Body of pancreas (tissue), 4 donors: ENCODE data around the gene PHF19. TPM values are rescaled to one million over a fixed set of nuclear protein-coding genes. Genes with fewer than 3 reads are reported as not detected.

Source experiments
- ATAC-seq: fragments of 150-250 bp; one replicate; pipeline ENCODE4 v1.9.1; 2016
- DNase-seq, 4 donors: peaks; one replicate each; pipeline ENCODE4 v3.0.0-alpha.2; 2019
- H3K27ac ChIP-seq, 4 donors: fragments of 200-600 bp; sonication (generic); 1 replicate in 3 of 4; 2 replicates in 1 of 4; pipeline versions ENCODE4 v1.5.1 to v1.6.1; 2016 to 2019; ENCODE audit warnings: mild to moderate bottlenecking in 1 of 4, mixed read lengths in 1 of 4, moderate library complexity in 1 of 4
- H3K27me3 ChIP-seq, 2 donors: fragments of 200-600 bp; sonication (generic); one replicate each; pipeline ENCODE4 v1.6.0; 2016; ENCODE audit warnings: mild to moderate bottlenecking in 1 of 2
- H3K36me3 ChIP-seq, 2 donors: fragments of 200-600 bp; sonication (generic); replicated peaks in 1 of 2; 2 replicates each; pipeline ENCODE4 v1.5.1; 2016; ENCODE audit warnings: low read depth in 2 of 2; ENCODE audit not compliant: insufficient read depth in 1 of 2
- H3K4me1 ChIP-seq: fragments of 200-600 bp; sonication (generic); one replicate; pipeline ENCODE4 v1.6.0; 2016
- H3K4me3 ChIP-seq, 2 donors: fragments of 200-600 bp; sonication (generic); 1 replicate in 1 of 2; 2 replicates in 1 of 2; pipeline ENCODE4 v1.5.1; 2016 to 2019
- H3K9me3 ChIP-seq, 3 donors: fragments of 200-600 bp; sonication (generic); 1 replicate in 2 of 3; 2 replicates in 1 of 3; pipeline ENCODE4 v1.5.1; 2016
- CTCF ChIP-seq, 7 experiments: fragments of 450-650 bp in 4 of 7; fragments of 200-600 bp in 3 of 7; sonication (generic) in 3 of 7; IDR thresholded peaks; one replicate each; pipeline ENCODE4 v1.5.1; 2016 to 2019; ENCODE audit warnings: antibody characterized with exemption in 7 of 7
- POLR2A ChIP-seq, 3 donors: fragments of 450-650 bp; IDR thresholded peaks; one replicate each; pipeline ENCODE4 v1.6.1; 2016; ENCODE audit warnings: antibody characterized with exemption in 3 of 3, mild to moderate bottlenecking in 2 of 3
- WGBS, 2 donors: methylation state at CpG; one replicate each; pipeline ENCODE4 v1.1.5; 2017; 5-methylcytosine and 5-hydroxymethylcytosine counted together
- intact Hi-C: fragments of 100-400 bp; cut with DNase I; formaldehyde crosslinking; loops from one replicate; pipeline ENCODE4 v1.15.1; 2023
- total RNA-seq, 2 donors: library from RNA; depleted of rRNA; stranded (reverse); fragments of >200 nt; gene quantifications; one replicate each; pipeline ENCODE4 v1.1.0, GENCODE V29; 2016

Gene PHF19
- total RNA-seq, 2 donors from 2014 or later, result 5.4 to 6.9 TPM

DNA sequence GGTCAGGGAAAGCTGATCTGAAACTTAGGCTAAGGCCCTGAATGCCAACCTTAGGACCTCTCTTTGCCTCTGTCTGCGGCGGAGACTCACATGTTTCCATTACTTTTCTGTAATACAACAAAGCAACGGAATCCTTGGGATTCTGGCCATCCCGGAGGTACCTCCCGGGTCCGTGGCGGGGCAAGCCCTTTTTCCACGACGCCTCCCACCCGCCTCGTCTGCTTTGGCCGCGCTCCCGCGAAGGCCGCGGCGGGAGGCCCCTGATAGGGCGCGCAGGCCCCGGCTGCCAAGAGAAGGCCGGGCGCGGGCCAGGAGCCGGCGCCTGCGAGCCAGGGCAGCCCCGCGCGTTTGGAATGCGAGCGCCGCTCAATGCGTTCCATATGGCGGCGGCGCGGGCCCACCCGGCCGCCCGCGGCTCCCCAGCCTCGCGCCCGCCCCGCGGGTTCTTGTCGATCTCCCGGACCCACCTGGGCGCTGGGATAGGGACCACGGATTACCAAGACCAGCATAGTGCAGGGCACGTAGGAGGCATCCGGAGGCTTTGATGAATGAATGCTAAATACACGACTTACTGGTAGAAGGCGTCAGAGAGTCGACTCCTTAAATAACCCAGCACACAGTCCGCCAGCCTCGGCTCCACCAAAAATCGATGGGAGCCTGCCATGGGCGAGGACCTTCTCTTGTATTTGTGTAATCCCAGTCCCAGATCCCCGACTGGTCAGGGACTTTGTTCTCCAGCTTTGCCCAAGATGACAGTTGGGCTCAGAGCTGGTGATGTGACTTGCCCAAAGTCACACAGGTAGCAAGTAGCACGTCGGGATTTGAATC, 17.5 kb upstream of the PHF19 start:
- H3K36me3 ChIP-seq, result no peaks in the 10 kb centered on the region
- intact Hi-C loops, result no loop called here
- 21 to 32% methylated on average over 17 to 46 of the region's 63 CpGs for WGBS, 2 donors
- H3K4me3 ChIP-seq, result no peak overlapping the region
- no peaks in the 10 kb centered on the region for H3K27me3 ChIP-seq
- no peaks in the 10 kb centered on the region for H3K9me3 ChIP-seq
- peak overlapping the region in 1 of 4 donors; percentile 9 for H3K27ac ChIP-seq
- ATAC-seq (peak; percentile 81), DNase-seq (peak in 3 of 4 donors; percentile 32 to 67 (median 47))
- TF ChIP-seq CTCF (IDR thresholded peaks at IDR 0.05) (no peak), POLR2A (IDR thresholded peaks at IDR 0.05) (peak in 1 of 3 donors; percentile 12)
- peaks cover 9% of the 10 kb centered on the region for H3K4me1 ChIP-seq

DNA sequence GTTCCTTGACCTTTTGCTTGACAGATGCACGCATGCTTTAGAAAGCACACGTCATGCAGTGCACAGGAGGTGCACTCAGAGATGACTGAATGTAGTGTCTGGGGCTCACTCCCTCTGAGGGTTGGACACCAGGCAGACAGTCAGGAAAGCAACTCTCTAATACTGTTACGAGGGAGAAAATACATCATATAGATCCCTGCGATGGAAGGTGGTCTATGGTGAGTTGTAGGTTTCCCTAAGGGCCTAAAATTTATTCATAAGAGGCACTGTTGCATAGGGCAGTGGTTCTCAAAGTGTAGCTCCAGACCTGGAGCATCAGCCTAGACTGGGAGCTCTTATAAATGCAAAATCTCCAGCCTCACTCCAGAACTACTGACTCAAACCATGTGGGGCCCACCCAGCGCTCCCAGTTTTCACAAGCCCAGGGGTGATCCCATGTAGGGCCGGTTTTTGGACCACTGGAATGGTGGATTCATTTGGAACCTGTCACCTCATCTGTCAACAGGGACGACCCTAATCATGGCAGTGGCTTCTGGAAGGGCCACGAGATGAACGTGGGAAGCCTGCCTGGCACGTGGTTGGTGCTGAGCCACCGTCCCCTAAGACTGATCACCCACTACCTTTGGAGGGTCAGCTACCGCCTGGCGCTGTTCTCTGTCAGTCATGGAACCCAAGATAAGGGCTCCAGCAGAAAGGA, 16.8 kb upstream of the PHF19 start:
- H3K4me3 ChIP-seq, result no peak overlapping the region
- no peak for TF ChIP-seq CTCF (IDR thresholded peaks at IDR 0.05)
- TF ChIP-seq POLR2A (IDR thresholded peaks at IDR 0.05), result no peak
- H3K36me3 ChIP-seq, result no peaks in the 10 kb centered on the region
- no peaks in the 10 kb centered on the region for H3K9me3 ChIP-seq
- ATAC-seq, result no peak
- H3K4me1 ChIP-seq, result peaks cover 9% of the 10 kb centered on the region
- intact Hi-C loops, result no loop called here
- H3K27ac ChIP-seq, result no peak overlapping the region
- WGBS, 2 donors, result 83 to 91% methylated on average over 7 to 12 of the region's 13 CpGs
- no peaks in the 10 kb centered on the region for H3K27me3 ChIP-seq
- DNase-seq, result no peak

DNA sequence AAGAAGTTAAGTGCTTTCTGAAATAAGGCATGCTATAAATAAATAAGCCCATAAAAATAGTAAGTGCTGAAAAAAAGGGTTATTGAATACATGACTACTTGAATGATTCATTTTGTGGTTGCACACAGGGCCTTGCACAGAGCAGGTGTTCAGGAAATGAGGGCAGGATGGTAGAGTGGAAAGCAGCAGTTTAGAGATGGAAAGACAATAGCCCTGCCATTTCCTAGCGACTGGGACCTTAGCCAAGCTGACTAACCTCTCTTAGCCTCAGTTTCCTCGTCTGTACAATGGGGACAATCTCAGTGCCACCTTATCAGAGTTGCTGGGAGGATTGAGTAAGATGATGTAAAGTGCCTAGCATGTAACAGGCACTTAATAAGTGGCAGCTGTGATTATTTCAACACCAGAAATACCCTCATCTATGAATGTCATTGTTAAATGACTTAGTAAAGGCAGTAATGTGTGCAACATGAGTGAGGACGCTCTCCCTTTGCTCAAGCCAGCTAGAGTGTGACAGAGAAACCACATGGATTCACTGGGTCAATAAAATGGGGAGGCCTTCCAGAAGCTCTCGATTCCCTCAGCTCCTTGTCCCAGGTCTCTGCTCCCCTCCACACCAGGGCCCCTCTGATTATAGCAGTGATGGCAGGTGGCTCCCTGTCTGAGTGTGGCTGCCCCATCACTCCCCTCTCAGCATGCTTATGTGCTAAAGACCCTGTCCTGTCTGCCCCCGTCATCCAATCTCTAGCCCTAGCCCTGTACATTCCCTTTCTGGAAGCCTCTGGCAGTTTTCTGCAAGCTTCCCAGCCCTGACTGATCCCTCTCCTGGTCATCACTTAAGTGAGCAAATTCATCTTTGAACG, 16.0 kb upstream of the PHF19 start:
- no peaks in the 10 kb centered on the region for H3K9me3 ChIP-seq
- no peaks in the 10 kb centered on the region for H3K27me3 ChIP-seq
- intact Hi-C loops, result no loop called here
- 77 to 89% methylated on average over 6 of the region's 6 CpGs for WGBS, 2 donors
- TF ChIP-seq POLR2A (IDR thresholded peaks at IDR 0.05), result no peak
- TF ChIP-seq CTCF (IDR thresholded peaks at IDR 0.05), result no peak
- no peak overlapping the region for H3K4me3 ChIP-seq
- H3K36me3 ChIP-seq, result no peaks in the 10 kb centered on the region
- H3K27ac ChIP-seq, result no peak overlapping the region
- H3K4me1 ChIP-seq, result peaks cover 9% of the 10 kb centered on the region
- no peak for ATAC-seq
- peak in 1 of 4 donors; percentile 11 for DNase-seq

DNA sequence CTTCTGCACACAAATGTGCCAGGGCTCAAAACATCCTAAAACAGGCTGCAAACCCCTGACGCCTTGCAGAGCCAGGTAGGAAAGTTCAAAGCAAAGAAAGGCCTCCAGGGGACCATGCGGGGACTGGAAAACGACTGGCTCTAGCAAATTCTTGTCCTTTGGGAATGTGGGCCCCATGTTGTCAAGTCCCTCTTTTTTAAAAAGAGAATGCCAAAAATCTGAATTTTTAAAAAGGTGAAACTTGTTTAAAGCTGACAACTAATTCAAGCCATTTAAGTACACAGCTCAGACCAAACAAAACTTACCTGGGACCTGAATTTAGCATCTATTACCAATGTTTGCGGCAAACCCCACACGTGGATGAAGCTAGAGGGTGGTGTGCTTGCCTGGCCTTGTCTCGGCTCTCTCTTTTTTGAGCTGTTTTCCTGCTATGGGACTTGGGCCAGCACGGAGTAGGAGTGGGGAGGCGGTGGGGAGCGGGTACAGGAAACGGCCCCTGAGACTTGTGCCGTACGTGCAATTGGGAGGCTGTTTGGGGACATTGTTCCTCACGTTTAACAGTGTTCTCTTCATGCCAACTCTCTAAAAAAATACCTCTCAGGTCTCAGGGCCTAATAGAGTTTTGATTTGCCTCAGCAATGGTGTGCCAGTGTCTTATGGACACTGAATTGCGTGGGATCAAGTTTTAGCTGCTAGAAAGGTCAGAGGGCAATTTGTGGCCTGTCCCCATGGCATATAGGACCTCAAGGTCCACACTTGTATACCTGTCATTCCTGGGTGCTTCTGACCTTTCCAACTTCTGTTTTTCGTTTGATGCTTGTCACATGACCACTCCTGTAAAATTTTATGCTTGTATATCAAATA, 15.1 kb upstream of the PHF19 start:
- 71 to 82% methylated on average over 15 of the region's 15 CpGs for WGBS, 2 donors
- no peak for ATAC-seq
- H3K9me3 ChIP-seq, result no peaks in the 10 kb centered on the region
- intact Hi-C loops, result no loop called here
- no peak overlapping the region for H3K4me3 ChIP-seq
- H3K27me3 ChIP-seq, result no peaks in the 10 kb centered on the region
- no peak overlapping the region for H3K27ac ChIP-seq
- H3K4me1 ChIP-seq, result peaks cover 9% of the 10 kb centered on the region
- no peaks in the 10 kb centered on the region for H3K36me3 ChIP-seq
- DNase-seq, result no peak
- no peak for TF ChIP-seq CTCF (IDR thresholded peaks at IDR 0.05)
- no peak for TF ChIP-seq POLR2A (IDR thresholded peaks at IDR 0.05)
